DOHH2 (cell line): ENCODE measurements around the gene BARX2.

Experiments used
- CTCF ChIP-seq: fragments of 200-600 bp; sonication (generic); IDR thresholded peaks from one replicate; pipeline ENCODE4 v1.5.1; 2014; ENCODE audit warnings: antibody characterized with exemption, mild to moderate bottlenecking, low read depth, low read length; ENCODE audit not compliant: poor library complexity, severe bottlenecking
- EZH2phosphoT487 ChIP-seq: fragments of 200-600 bp; sonication (generic); IDR thresholded peaks from 2 replicates; pipeline ENCODE4 v1.6.1; 2017; ENCODE audit warnings: borderline replicate concordance, mild to moderate bottlenecking, antibody characterized with exemption, low read length, moderate library complexity, mixed read lengths

- no peak for TF ChIP-seq CTCF
- TF ChIP-seq EZH2phosphoT487 = no peak
These were observed 41.8 kb downstream of the BARX2 start for GRCh38 chr11:129417458-129417857.
